ENCODE data around the gene LAMC1. TPM values are rescaled to one million over a fixed set of nuclear protein-coding genes. Genes with fewer than 3 reads are reported as not detected.
A peak's percentile ranks its signal among the peaks of the same experiment; 100 is the strongest.

The LAMC1 gene
- total and polyA plus RNA-seq, 10 of the 15 experiments (the other 5 are each of a cell fraction or from before 2014, with no cell fraction given) = 4.6 to 51.4 (median 25.6) TPM

DNA sequence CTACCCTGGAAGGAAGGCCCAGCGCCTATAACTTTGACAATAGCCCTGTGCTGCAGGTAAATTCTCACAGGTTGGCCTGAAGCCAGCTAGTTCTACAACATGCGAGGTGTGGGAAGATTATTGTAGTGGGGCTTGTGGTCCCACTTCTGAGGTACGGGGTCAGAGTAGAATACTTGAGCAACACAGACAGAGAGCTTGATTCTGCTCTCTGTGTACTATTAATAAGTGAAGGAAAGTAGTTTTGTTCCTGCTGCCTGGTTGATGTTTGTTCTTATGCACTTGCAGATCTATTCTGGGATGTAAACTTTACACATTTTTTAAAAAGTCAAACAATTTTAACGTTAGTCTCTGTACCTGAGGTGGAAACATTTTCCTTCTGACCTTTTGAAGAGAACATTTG, 80.4 kb downstream of the LAMC1 start (continued):
- TF ChIP-seq TCF3 (IDR thresholded peaks at IDR 0.05; ENCODE audit: borderline replicate concordance, insufficient read depth, low read depth, low read length) (no peak), SPI1 (IDR thresholded peaks at IDR 0.05; ENCODE audit: borderline replicate concordance, insufficient read depth, low read depth, low read length) (no peak), GABPA (IDR thresholded peaks at IDR 0.05; ENCODE audit: low read depth) (no peak), POLR2A (IDR thresholded peaks at IDR 0.05; ENCODE audit: low read depth, low read length) (no peak), KDM1A (IDR thresholded peaks at IDR 0.05; ENCODE audit: borderline replicate concordance) (no peak)
- TF ChIP-seq, protein P1, sequence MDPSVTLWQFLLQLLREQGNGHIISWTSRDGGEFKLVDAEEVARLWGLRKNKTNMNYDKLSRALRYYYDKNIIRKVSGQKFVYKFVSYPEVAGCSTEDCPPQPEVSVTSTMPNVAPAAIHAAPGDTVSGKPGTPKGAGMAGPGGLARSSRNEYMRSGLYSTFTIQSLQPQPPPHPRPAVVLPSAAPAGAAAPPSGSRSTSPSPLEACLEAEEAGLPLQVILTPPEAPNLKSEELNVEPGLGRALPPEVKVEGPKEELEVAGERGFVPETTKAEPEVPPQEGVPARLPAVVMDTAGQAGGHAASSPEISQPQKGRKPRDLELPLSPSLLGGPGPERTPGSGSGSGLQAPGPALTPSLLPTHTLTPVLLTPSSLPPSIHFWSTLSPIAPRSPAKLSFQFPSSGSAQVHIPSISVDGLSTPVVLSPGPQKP (IDR thresholded peaks at IDR 0.05; ENCODE audit: low read depth, low read length) = no peak

DNA sequence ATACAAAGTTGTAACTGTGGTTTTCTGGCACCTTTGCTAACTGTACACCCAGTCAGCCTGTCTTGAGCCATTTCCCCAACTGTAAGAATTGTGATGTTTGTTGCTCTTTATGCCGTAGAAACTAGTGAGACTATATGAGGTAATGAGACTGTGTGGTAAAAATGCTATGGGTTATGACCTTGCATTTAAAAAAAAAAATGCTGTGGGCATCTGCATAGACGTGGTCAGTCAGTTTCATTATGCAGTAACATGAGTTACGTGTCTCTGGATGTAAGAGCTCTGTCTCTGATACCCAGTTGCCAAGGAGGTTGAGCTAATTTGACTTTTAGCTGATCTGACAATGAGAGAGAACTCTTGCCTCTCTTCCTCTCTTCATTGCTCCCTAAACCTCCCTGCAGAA, 82.2 kb downstream of the LAMC1 start:
- Histone ChIP-seq H3K36me3 (ENCODE audit: control insufficient read depth in 2 of 2, insufficient read depth in 2 of 2, low read length in 1 of 2) (peaks cover 5 to 6% of the 10 kb centered on the region in 2 experiments; a peak in 3 of 4 replicates), H3K4me2 (ENCODE audit: control insufficient read depth, insufficient read depth) (no peak overlapping the region), H4K20me1 (ENCODE audit: control insufficient read depth, insufficient read depth) (no peaks in the 10 kb centered on the region), H2AFZ (ENCODE audit: control insufficient read depth, low read depth, low read length) (no peak overlapping the region), H3K4me3 (no peak overlapping the region), H3K27me3 (replicated peaks in 1 of 2; ENCODE audit: control insufficient read depth in 2 of 2, insufficient read depth in 2 of 2, low read length in 1 of 2) (no peaks in the 10 kb centered on the region), H3K27ac (ENCODE audit: control insufficient read depth, insufficient read depth) (no peak overlapping the region), H3K9ac (ENCODE audit: control insufficient read depth, insufficient read depth, low read length) (no peak overlapping the region), H3K4me1 (ENCODE audit: control insufficient read depth, insufficient read depth, low read length) (peaks cover 8% of the 10 kb centered on the region; the same call in 1 of the 2 replicates), H3K9me3 (replicated peaks; ENCODE audit: control insufficient read depth, insufficient read depth, low read length) (no peaks in the 10 kb centered on the region), H3K79me2 (ENCODE audit: control insufficient read depth, insufficient read depth, low read length) (no peaks in the 10 kb centered on the region)
- 12% methylated on average over 3 of the region's 3 CpGs for WGBS (ENCODE audit: insufficient coverage, insufficient replicate concordance, low lambda C conversion rate, missing lambda C conversion rate)
- FAIRE-seq = no peak
- in situ Hi-C loops (cut with MboI) = no loop called here
- RAD21 ChIA-PET (ENCODE audit: unreplicated experiment) = interaction anchor here (1.2 to 1.5 kb wide), 4 partner anchors 34 to 143 kb away, joined by 4 read pairs; no protein-coding TSS in a partner anchor
- peak; percentile 51 for ATAC-seq
- TF ChIP-seq HDAC6 (IDR thresholded peaks at IDR 0.05; ENCODE audit: unreplicated experiment) = no peak
- TF ChIP-seq ZZZ3 (IDR thresholded peaks at IDR 0.05; ENCODE audit: control insufficient read depth, insufficient read length, low read depth) = no peak
- 0 out of 2 replicates have a peak, but pooled peaks have one; percentile 40 for TF ChIP-seq ZSCAN29 (IDR thresholded peaks at IDR 0.05)
- no peak for TF ChIP-seq ZNF384 (IDR thresholded peaks at IDR 0.05; ENCODE audit: borderline replicate concordance, low read depth, low read length)
- peak; percentile 33; the same call in 1 of the 2 replicates for TF ChIP-seq CREM (IDR thresholded peaks at IDR 0.05; ENCODE audit: low read depth)
- no peak for TF ChIP-seq SIN3A (IDR thresholded peaks at IDR 0.05; ENCODE audit: low read depth, low read length)
- TF ChIP-seq CREB1 (IDR thresholded peaks at IDR 0.05; ENCODE audit: low read depth) = peak; percentile 67; the same call in 1 of the 2 replicates
- POLR2A ChIA-PET = no interaction called here
- SMC1A ChIA-PET (ENCODE audit: uncharacterized antibody, unreplicated experiment) = interaction anchor here (0.8 to 2.5 kb wide), 5 partner anchors 11 to 84 kb away, joined by 3 to 13 read pairs (median 3); no protein-coding TSS in a partner anchor
- intact Hi-C loops (cut with micrococcal nuclease; ENCODE audit: unreplicated experiment) = loop anchor here (2.0 kb wide), 1 partner anchor 73 kb away; no protein-coding TSS in a partner anchor
- no peak for DNase-seq (ENCODE audit: low read depth, low spot score)
- no TSS peak for BruUV-seq (replicated peaks)
- CTCF ChIA-PET = interaction anchor here (0.7 to 1.3 kb wide), 3 partner anchors 30 to 143 kb away, joined by 3 read pairs; no protein-coding TSS in a partner anchor
